ENCODE results near the gene PIP4K2A. TPM values are rescaled to one million over a fixed set of nuclear protein-coding genes. Genes with fewer than 3 reads are reported as not detected.

The PIP4K2A gene
- total and polyA plus RNA-seq, 2 experiments from 2014 or later, result 16.5 to 31.1 TPM

GRCh38 chr10:22494007-22494406 is 220.4 kb downstream of the PIP4K2A start:
- TF ChIP-seq EZH2phosphoT487 (IDR thresholded peaks at IDR 0.05; ENCODE audit: low read depth, severe bottlenecking, unreplicated experiment) (no peak), EZH2 (IDR thresholded peaks at IDR 0.05; ENCODE audit: borderline replicate concordance) (no peak)
- TF ChIP-seq, protein P1, sequence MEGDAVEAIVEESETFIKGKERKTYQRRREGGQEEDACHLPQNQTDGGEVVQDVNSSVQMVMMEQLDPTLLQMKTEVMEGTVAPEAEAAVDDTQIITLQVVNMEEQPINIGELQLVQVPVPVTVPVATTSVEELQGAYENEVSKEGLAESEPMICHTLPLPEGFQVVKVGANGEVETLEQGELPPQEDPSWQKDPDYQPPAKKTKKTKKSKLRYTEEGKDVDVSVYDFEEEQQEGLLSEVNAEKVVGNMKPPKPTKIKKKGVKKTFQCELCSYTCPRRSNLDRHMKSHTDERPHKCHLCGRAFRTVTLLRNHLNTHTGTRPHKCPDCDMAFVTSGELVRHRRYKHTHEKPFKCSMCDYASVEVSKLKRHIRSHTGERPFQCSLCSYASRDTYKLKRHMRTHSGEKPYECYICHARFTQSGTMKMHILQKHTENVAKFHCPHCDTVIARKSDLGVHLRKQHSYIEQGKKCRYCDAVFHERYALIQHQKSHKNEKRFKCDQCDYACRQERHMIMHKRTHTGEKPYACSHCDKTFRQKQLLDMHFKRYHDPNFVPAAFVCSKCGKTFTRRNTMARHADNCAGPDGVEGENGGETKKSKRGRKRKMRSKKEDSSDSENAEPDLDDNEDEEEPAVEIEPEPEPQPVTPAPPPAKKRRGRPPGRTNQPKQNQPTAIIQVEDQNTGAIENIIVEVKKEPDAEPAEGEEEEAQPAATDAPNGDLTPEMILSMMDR (IDR thresholded peaks at IDR 0.05; ENCODE audit: poor library complexity), result no peak
- no peaks in the 10 kb centered on the region for H3K9me2 ChIP-seq (replicated peaks; ENCODE audit: insufficient read depth)
- 54% methylated on average over 3 of the region's 3 CpGs for WGBS (ENCODE audit: low lambda C conversion rate, missing lambda C conversion rate)
- no peak overlapping the region for H3K4me3 ChIP-seq
- H3K79me2 ChIP-seq, result no peaks in the 10 kb centered on the region
- no peak for DNase-seq (ENCODE audit: low spot score)
- H3K36me3 ChIP-seq (replicated peaks; ENCODE audit: insufficient read depth, low read depth), result no peaks in the 10 kb centered on the region
- no peaks in the 10 kb centered on the region for H3K9me3 ChIP-seq (ENCODE audit: low read depth)
- H3K27ac ChIP-seq, result no peak overlapping the region
- H2AFZ ChIP-seq, result no peak overlapping the region
- H4K20me1 ChIP-seq (ENCODE audit: insufficient read depth, poor library complexity, severe bottlenecking), result no peaks in the 10 kb centered on the region
- no peaks in the 10 kb centered on the region for H3K27me3 ChIP-seq
- no peak overlapping the region for H3K4me2 ChIP-seq
- H3K4me1 ChIP-seq (ENCODE audit: insufficient read depth), result no peaks in the 10 kb centered on the region

- Histone ChIP-seq H3K4me3 (no peak overlapping the region), H2AFZ (no peak overlapping the region), H3K9me2 (replicated peaks; ENCODE audit: insufficient read depth) (no peaks in the 10 kb centered on the region), H3K27ac (no peak overlapping the region), H3K36me3 (replicated peaks; ENCODE audit: insufficient read depth, low read depth) (no peaks in the 10 kb centered on the region), H3K27me3 (no peaks in the 10 kb centered on the region), H3K9me3 (ENCODE audit: low read depth) (no peaks in the 10 kb centered on the region), H3K4me2 (no peak overlapping the region), H3K4me1 (ENCODE audit: insufficient read depth) (no peaks in the 10 kb centered on the region), H4K20me1 (ENCODE audit: insufficient read depth, poor library complexity, severe bottlenecking) (no peaks in the 10 kb centered on the region), H3K79me2 (no peaks in the 10 kb centered on the region)
- TF ChIP-seq EZH2 (IDR thresholded peaks at IDR 0.05; ENCODE audit: borderline replicate concordance) (no peak), EZH2phosphoT487 (IDR thresholded peaks at IDR 0.05; ENCODE audit: low read depth, severe bottlenecking, unreplicated experiment) (no peak)
- TF ChIP-seq, protein P1 (IDR thresholded peaks at IDR 0.05; ENCODE audit: poor library complexity), result no peak
- WGBS (ENCODE audit: low lambda C conversion rate, missing lambda C conversion rate), result 73% methylated on average over 2 of the region's 2 CpGs
- no peak for DNase-seq (ENCODE audit: low spot score)
These were observed 222.3 kb downstream of the PIP4K2A start for GRCh38 chr10:22491931-22492615.

DNA sequence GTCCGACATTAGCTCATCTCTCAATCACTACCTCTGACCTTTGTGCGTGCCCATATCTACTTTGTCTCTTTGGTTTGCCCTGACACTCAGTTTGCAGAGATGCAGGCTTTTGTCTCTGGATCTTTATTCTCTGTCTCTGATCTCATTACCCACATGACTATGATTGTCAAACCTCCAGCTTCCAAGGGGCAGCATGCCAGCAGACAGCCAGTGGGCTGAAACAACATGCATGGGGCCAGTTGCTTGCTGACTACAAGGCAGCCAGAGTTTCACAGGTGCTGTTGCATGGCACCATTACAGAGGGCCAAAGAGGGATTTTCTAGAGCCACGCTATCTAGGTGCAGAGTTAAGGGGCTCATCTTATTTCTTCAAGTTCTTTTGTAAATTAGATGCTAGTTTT is 222.9 kb downstream of the PIP4K2A start:
- no peaks in the 10 kb centered on the region for H4K20me1 ChIP-seq (ENCODE audit: insufficient read depth, poor library complexity, severe bottlenecking)
- no peak overlapping the region for H3K4me2 ChIP-seq
- no peak overlapping the region for H3K4me3 ChIP-seq
- no peak for TF ChIP-seq EZH2phosphoT487 (IDR thresholded peaks at IDR 0.05; ENCODE audit: low read depth, severe bottlenecking, unreplicated experiment)
- TF ChIP-seq, protein P1 (IDR thresholded peaks at IDR 0.05; ENCODE audit: poor library complexity), result no peak
- no peak for TF ChIP-seq EZH2 (IDR thresholded peaks at IDR 0.05; ENCODE audit: borderline replicate concordance)
- no peaks in the 10 kb centered on the region for H3K27me3 ChIP-seq
- no peak overlapping the region for H3K27ac ChIP-seq
- 95% methylated on average over 3 of the region's 3 CpGs for WGBS (ENCODE audit: low lambda C conversion rate, missing lambda C conversion rate)
- DNase-seq (ENCODE audit: low spot score), result no peak
- H3K9me2 ChIP-seq (replicated peaks; ENCODE audit: insufficient read depth), result no peaks in the 10 kb centered on the region
- H3K36me3 ChIP-seq (replicated peaks; ENCODE audit: insufficient read depth, low read depth), result no peaks in the 10 kb centered on the region
- no peak overlapping the region for H2AFZ ChIP-seq
- no peaks in the 10 kb centered on the region for H3K9me3 ChIP-seq (ENCODE audit: low read depth)
- no peaks in the 10 kb centered on the region for H3K4me1 ChIP-seq (ENCODE audit: insufficient read depth)
- no peaks in the 10 kb centered on the region for H3K79me2 ChIP-seq
